Left ventricle myocardium inferior (tissue), 1 donor: ENCODE data around the gene AK1. TPM values are rescaled to one million over a fixed set of nuclear protein-coding genes. Genes with fewer than 3 reads are reported as not detected.
A peak's percentile ranks its signal among the peaks of the same experiment; 100 is the strongest.

Experiments used
- DNase-seq: peaks from one replicate; pipeline ENCODE4 v3.0.0-alpha.2; 2020
- H3K27ac ChIP-seq: fragments of 200-600 bp; replicated peaks from 2 replicates; pipeline ENCODE4 v1.8.0; 2021
- H3K27me3 ChIP-seq: fragments of 200-600 bp; 2 replicates; pipeline ENCODE4 v1.8.0; 2021; ENCODE audit warnings: low read depth
- H3K36me3 ChIP-seq: fragments of 200-600 bp; 2 replicates; pipeline ENCODE4 v1.8.0; 2021
- H3K4me1 ChIP-seq: fragments of 200-600 bp; 2 replicates; pipeline ENCODE4 v1.8.0; 2021
- H3K4me3 ChIP-seq: fragments of 200-600 bp; 2 replicates; pipeline ENCODE4 v1.8.0; 2021; ENCODE audit warnings: mild to moderate bottlenecking, moderate library complexity
- H3K9me3 ChIP-seq: fragments of 200-600 bp; replicated peaks from 2 replicates; pipeline ENCODE4 v1.8.0; 2021
- CTCF ChIP-seq: fragments of 200-600 bp; IDR thresholded peaks from 2 replicates; pipeline ENCODE4 v1.8.0; 2021; ENCODE audit warnings: antibody characterized with exemption, mild to moderate bottlenecking, borderline replicate concordance
- intact Hi-C: fragments of 100-400 bp; cut with micrococcal nuclease; formaldehyde crosslinking; loops from one replicate; pipeline ENCODE4 v1.11.0; 2022
- total RNA-seq: library from RNA; stranded (reverse); fragmentation: NEBNext Ultra II Directional; extraction: Animal tissue kit (Norgen Biotek cat#: 25700); gene quantifications from one replicate; pipeline ENCODE4 v1.2.1, GENCODE V29; 2021
- donor health status: DM: no; HTN: yes; CAD: no; lungs with severe emphysema.

Gene AK1
- total RNA-seq, 1 donor from 2014 or later: 844 TPM

- peak overlapping the region; percentile 34 for H3K4me3 ChIP-seq
- peaks cover 100% of the 10 kb centered on the region for H3K4me1 ChIP-seq
- no peaks in the 10 kb centered on the region for H3K9me3 ChIP-seq
- H3K27me3 ChIP-seq: no peaks in the 10 kb centered on the region
- H3K27ac ChIP-seq: peak overlapping the region; percentile 97
- intact Hi-C loops: no loop called here
- peaks cover 21% of the 10 kb centered on the region for H3K36me3 ChIP-seq
- no peak for DNase-seq
- TF ChIP-seq CTCF: no peak
Measured at GRCh38 chr9:127835991-127836516, 41.4 kb downstream of the AK1 start.

- Histone ChIP-seq H3K4me1 (peaks cover 100% of the 10 kb centered on the region), H3K4me3 (no peak overlapping the region), H3K27me3 (no peaks in the 10 kb centered on the region), H3K9me3 (no peaks in the 10 kb centered on the region), H3K36me3 (no peaks in the 10 kb centered on the region), H3K27ac (peak overlapping the region; percentile 97)
- DNase-seq: no peak
- no peak for TF ChIP-seq CTCF
- intact Hi-C loops: no loop called here
Measured at GRCh38 chr9:127833555-127833954, 43.9 kb downstream of the AK1 start.

DNA sequence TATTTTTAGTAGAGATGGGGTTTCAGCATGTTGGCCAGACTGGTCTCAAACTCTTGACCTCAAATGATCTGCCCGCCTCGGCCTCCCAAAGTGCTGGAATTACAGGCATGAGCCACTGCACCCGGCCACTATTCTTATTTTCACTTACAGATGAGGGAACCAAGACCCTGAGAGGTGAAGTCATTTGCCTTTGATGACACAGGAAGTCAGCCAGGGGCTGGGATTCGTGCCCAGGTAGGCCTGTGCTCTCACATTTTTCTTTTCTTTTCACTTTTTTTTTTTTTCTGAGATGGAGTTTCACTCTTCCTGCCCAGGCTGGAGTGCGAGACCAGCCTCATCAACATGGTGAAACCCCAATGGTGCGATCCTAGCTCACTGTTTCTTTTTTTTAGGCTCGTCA is 45.2 kb downstream of the AK1 start:
- Histone ChIP-seq H3K27ac (peak overlapping the region; percentile 97), H3K4me3 (no peak overlapping the region), H3K9me3 (no peaks in the 10 kb centered on the region), H3K36me3 (peaks cover 4% of the 10 kb centered on the region), H3K4me1 (peaks cover 100% of the 10 kb centered on the region), H3K27me3 (no peaks in the 10 kb centered on the region)
- DNase-seq: no peak
- intact Hi-C loops: no loop called here
- TF ChIP-seq CTCF: no peak

DNA sequence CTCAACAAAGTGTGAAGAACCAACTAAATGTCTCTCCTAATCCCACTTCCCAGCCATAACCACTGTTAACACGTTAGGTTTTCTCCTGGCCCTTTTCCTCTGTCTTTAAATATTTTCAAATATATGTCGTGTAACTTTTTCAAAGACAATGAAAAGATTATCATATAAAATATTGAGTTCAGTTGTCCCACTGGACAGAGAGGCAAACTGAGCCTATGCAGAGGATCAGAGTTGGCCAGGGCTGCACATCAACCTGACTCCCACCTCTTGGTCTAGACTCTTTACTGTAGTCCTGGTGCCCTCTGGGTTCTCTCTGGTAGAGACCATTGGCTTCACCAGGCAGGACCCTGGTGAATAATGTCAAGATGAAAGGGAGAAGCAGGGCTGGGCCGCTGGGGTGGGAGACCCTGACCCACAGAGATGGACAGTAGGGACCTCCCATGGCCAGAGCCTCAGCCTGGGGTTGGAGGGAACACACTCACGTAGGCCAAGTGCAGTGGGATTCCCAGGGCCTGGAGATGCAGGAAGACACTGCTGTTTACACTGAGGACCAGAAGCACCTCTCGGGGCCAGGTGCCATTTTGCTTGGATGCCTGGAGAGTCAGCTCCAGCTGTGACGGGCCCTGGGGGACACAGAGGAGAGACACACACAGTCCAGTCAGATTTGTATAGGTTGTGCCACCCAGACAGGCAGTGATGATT is 48.1 kb downstream of the AK1 start:
- H3K4me1 ChIP-seq: peaks cover 93% of the 10 kb centered on the region
- intact Hi-C loops: no loop called here

DNA sequence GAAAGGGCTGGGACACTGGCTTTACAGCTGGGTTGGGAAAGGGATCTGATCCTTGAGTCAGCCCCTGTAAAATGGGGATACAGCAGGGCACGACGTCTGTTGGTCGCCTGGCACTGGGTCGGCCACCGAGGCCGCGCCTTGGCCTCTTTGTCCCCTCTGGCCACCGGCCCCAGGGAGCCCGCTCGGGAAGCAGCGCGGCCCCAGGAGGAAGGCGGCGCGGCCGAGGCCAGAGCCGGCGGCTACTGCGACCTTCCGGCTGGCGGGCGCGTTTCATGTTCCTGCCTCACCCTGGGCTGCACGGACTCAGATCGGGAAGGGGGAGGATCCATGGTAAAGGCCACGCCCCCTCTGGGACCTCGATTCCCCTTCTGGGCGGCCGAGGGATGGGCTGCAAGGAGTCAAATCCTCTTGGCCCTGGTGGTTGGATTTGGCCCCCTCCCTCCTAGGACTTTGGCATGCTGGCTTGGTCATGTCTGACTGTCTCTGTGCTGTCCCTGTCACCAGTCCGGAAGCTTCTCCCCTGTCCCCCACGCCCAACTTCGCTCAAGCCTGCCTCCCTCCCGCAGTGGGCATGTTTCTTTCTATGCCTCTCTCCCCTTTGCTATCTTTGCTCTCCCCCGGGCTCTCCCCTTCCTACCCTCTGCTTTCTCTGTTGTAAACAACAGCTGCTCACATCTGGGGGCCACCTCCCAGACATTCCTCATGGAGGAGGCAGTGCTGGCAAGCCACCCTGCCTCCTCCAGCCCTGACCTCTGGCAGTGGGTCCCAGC is 49.0 kb downstream of the AK1 start:
- TF ChIP-seq CTCF: peak; percentile 23
- peak; percentile 93 for DNase-seq
- Histone ChIP-seq H3K4me1 (peaks cover 84% of the 10 kb centered on the region), H3K4me3 (peak overlapping the region; percentile 55), H3K36me3 (peaks cover 40% of the 10 kb centered on the region), H3K27ac (peak overlapping the region; percentile 97), H3K9me3 (no peaks in the 10 kb centered on the region), H3K27me3 (no peaks in the 10 kb centered on the region)
- intact Hi-C loops: no loop called here

More for the DNA sequence above, 48.1 kb downstream of the AK1 start:
- DNase-seq: no peak
- no peaks in the 10 kb centered on the region for H3K9me3 ChIP-seq
- H3K27ac ChIP-seq: peak overlapping the region; percentile 97
- no peak overlapping the region for H3K4me3 ChIP-seq
- no peak for TF ChIP-seq CTCF
- peaks cover 31% of the 10 kb centered on the region for H3K36me3 ChIP-seq
- H3K27me3 ChIP-seq: no peaks in the 10 kb centered on the region
